Omental fat pad (tissue), 4 donors: ENCODE data around the gene CRYGS. TPM values are rescaled to one million over a fixed set of nuclear protein-coding genes. Genes with fewer than 3 reads are reported as not detected.
"Not testable (repeated sequence)": the region's sequence is repeated elsewhere in the genome, so short reads cannot be mapped to it uniquely, and the experiment has no call there.

Experiments used
- ATAC-seq: fragments of 150-250 bp; one replicate; pipeline ENCODE4 v1.9.1; 2016; ENCODE audit warnings: mild to moderate bottlenecking, moderate library complexity; ENCODE audit not compliant: low FRiP score
- DNase-seq: peaks from one replicate; pipeline ENCODE4 v3.0.0-alpha.2; 2019; ENCODE audit warnings: low spot score
- CTCF ChIP-seq, 3 donors: fragments of 450-650 bp; IDR thresholded peaks; one replicate each; pipeline ENCODE4 v1.5.1; 2016 to 2017; ENCODE audit warnings: antibody characterized with exemption in 3 of 3, mild to moderate bottlenecking in 3 of 3, moderate library complexity in 2 of 3
- total RNA-seq, 4 donors: library from RNA; depleted of rRNA; stranded (reverse); fragments of >200 nt; gene quantifications; one replicate each; pipeline ENCODE4 v1.1.0, GENCODE V29; 2016

Gene CRYGS
- total RNA-seq, 4 donors from 2014 or later = 0.93 to 6.5 (median 3.4) TPM

DNA sequence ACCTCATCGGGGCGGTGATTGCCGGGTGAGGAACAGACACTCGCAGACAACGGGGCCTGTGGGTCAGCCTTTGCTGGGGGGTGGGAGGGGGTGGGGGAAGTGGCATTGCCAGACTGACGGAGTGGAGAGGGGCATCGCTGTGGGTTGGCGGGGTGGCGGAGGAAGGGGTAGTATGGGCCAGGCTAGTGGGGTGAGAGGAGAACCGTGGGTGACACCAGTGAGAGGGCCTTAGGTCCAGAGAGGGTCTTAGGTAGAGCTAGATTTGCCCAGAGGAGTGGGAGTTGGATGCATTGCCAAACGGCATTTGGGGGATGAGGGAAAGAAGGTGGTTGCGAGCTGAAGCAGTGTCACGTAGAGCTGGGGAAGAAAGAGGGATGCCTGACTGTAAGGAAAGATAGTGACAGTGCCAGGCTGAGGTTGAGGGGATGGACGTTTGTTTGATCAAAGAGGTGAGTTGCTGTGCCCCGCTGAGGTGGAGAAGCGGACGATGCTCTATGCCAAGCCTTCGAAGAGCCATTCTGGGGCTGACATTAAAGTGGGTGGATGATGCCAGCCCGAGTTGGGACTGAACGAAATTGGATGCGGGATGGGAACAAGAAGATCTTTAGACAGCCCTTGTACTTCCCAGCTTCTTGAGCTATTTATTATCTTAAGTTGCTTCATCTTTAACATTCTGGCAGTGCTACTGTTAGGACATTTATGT is 26.9 kb upstream of the CRYGS start:
- DNase-seq (no peak), ATAC-seq (no peak)
- TF ChIP-seq CTCF (IDR thresholded peaks at IDR 0.05) = no peak

DNA sequence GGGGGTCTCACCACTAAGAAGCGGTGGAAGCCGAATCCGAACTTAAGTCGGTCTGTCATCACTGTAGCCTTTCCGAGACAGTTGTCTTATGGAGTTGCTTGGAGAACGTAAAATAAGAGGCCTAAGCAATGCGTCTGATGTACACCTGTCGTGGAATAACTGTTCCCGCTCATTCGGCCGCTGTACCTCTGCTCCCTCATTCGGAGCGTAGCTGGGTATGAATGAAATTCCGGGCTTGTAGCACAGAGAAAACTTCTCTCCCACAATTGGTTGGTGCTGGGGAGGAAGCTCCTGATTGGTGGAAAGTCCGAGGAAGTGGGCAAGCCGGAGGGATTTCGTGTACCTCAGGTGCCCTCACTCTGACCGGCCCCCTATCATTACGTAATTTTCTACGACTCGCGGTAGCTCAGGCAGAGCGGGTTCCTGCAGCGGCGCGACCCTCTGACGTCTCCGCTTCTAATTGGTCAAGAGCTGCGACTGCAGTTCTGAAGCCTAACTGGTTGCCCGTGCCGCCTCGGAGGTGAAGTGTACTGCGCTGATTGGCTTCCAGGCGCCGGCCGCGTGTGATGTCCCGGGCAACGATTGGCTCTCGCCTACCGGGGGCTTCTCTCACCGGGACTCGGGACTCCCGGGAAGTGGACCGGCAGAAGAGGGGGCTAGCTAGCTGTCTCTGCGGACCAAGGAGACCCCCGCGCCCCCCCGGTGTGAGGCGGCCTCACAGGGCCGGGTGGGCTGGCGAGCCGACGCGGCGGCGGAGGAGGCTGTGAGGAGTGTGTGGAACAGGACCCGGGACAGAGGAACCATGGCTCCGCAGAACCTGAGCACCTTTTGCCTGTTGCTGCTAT is 26.1 kb upstream of the CRYGS start, which contains the start of gene DNAJB11:
Gene DNAJB11, plus strand, starts transcription at position 625 of the 845 bp plus-strand sequence. Its CDS starts 178 bp downstream, at position 803.
- ATAC-seq (peak; percentile 94), DNase-seq (peak; percentile 94)
- no peak for TF ChIP-seq CTCF (IDR thresholded peaks at IDR 0.05)

- DNase-seq = no peak
- TF ChIP-seq CTCF (IDR thresholded peaks at IDR 0.05) = no peak
Observed at GRCh38 chr3:186569779-186570095, 25.6 kb upstream of the CRYGS start.

DNA sequence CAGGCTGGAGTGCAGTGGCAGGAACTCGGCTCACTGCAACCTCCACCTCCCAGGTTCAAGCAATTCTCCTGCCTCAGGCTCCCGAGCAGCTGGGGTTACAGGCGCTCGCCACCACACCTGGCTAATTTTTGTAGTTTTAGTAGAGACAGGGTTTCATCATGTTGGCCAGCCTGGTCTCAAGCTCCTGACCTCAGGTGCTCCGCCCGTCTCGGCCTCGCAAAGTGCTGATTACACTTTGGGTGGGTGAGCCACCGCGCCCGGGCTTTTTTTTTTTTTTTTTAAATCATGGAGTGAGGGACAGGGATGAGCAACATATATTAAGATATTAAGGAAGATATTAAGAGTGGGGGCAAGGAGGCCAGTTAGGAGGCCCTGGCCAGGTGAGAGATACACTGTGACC is 25.2 kb upstream of the CRYGS start:
- not testable (repeated sequence) for DNase-seq, ATAC-seq

More at GRCh38 chr3:186569779-186570095, 25.6 kb upstream of the CRYGS start:
- ATAC-seq = no peak

DNA sequence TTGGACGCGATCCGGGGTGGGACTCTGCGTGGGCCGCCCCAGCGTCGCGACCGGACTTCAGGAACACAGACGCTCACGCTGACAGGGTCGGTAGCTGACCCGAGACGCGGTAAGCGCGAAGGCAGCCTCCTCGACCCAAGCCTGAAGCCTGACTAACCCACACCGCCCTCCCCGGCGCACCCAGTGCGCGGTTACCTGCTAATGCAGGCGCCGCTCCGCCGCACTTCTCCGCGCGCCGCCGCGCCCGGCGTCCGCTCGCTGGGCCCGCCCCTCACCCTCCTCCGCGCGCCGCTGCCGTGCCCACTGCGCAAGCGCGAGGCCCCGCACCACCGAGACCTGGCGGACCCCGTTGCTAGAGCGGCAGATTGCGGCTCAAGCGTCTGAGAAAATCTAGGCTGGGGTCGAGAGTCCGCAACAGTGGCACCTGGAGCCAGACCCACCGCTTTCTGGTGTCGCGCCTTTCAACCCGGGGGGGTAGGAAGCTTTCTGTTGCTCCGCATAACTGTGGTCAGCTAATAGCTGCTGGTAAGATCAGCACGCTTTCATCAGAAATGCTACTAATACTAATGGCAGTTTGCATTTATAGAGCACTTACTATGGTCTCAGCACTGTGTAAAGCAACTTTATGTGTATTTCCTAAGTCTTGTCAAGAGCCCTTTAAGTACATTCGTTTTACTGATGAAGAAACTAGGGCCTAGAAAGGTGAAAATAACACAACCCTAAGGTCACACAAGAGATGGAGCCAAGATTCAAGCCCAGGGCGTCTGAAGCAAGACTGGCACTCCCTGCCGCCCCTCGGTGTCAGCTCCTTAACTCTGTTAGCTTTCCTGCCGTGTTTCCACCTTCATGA is 23.1 kb upstream of the CRYGS start, which contains the start of gene TBCCD1:
Gene TBCCD1, minus strand, starts transcription at position 268 of the 850 bp plus-strand sequence. CDS start 3,010 bp downstream, outside the sequence.
- ATAC-seq (peak; percentile 85), DNase-seq (peak; percentile 65)
- TF ChIP-seq CTCF (IDR thresholded peaks at IDR 0.05) = no peak

GRCh38 chr3:186566772-186567071 is 22.5 kb upstream of the CRYGS start:
- TF ChIP-seq CTCF (IDR thresholded peaks at IDR 0.05) = no peak
- no peak for DNase-seq
- ATAC-seq = no peak

DNA sequence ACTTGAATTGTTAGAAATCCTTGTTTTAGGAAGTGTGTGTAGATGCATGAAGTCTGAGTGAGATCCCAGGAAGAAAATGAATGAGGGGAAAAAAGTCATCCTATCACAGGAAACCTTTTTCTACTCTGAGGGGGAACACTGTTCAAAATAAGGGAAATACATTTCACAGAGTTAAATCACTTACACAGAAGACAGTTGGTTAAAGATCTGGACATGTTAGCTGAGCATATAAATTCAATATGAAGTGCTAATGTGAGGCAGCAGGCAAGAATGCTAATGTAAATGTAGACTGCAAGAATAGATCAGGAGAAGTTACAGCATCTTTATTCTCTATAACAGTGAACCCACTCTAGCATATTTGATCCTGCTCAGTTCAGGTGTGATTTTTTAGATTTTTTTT is 20.4 kb upstream of the CRYGS start:
- no peak for DNase-seq
- no peak for ATAC-seq
- TF ChIP-seq CTCF (IDR thresholded peaks at IDR 0.05) = no peak
